GM18951 (cell line): Measurements from ENCODE around the gene PTPN12.

Experiments used
- POLR2A ChIP-seq: IDR thresholded peaks from 4 replicates; pipeline ENCODE4 v1.6.1; 2011; ENCODE audit warnings: mild to moderate bottlenecking; ENCODE audit not compliant: insufficient read length, insufficient read depth; ENCODE audit errors: extremely low read depth
- in situ Hi-C: fragments of 300-500 bp; cut with MboI; formaldehyde crosslinking; loops from one replicate; pipeline ENCODE4 v1.12.0; 2022; ENCODE audit warnings: low sequenced_read_pairs, mixed read lengths, inconsistent platforms; ENCODE audit not compliant: unreplicated experiment

Gene PTPN12

DNA sequence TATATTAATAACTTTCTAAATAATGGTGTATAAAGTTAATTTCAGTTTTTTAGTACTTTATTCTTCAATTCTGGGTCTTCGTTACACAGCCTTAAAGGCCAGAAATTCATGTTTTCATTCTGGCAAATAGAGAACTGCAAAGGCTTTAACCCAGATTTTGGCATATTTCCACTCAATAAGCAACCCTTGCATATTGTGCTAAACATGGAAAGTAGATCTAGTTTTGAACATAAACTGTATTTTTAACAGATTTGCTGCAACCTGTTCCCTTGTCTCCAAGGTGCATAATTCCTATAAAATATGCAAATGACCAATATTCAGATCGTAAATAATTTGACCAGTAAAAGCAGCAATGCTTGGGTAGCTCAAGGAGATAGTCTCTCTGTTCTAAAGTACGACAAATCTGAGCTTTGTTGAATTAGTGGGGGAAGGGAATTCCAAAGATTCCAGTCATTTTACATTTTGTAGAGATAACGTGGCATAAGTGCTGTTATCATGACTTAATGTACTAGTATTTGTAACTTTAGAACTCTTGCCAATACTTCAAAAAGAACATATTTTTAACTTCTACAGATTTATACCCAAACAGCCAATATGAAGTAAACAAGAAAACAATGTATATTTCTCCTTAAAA is 112.7 kb downstream of the PTPN12 start:
- in situ Hi-C loops: loop anchor here (10.0 to 25.0 kb wide), 2 partner anchors 105 to 287 kb away; no protein-coding TSS in a partner anchor
- no peak for TF ChIP-seq POLR2A

DNA sequence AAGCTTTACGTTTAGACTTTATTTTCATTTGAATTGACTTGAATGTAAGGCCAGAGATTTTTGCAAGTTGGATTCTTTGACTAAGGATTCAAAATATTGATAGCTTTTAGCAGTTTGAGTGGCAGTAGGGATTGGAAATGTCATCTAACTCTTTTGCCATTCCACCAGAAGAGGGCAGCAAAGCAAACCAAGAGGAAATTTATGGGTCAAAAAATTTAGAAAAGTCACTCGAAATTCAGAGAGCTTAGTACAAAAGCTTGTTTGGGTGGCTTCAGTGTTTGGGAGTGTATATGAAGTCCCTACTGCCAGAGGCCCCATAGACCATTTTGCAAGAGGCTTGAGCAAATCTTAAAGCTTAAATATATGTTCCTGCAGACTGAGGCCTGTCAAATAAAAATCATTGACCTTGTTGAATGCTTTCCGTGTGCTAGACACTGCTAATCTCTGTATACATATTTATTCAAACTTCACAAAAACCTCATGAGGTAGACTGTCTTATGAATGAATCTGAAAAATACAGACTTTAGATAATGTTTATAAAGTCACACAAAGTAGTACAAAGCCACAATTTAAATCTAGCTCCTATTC is 114.6 kb downstream of the PTPN12 start:
- no peak for TF ChIP-seq POLR2A
- in situ Hi-C loops: loop anchor here (25.0 kb wide), 1 partner anchor 286 kb away; no protein-coding TSS in a partner anchor

DNA sequence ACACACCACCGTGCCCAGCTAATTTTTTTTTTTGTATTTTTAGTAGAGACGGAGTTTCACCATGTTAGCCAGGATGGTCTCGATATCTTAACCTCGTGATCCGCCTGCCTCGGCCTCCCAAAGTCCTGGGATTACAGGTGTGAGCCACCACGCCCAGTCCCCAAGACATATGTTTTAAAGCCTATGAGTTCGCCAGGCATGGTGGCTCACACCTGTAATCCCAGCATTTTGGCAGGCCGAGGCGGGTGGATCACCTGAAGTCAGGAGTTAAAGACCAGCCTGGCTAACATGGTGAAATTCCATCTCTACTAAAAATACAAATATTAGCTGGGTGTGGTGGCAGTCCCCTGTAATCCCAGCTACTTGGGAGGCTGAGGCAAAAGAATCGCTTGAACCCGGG is 115.7 kb downstream of the PTPN12 start:
- in situ Hi-C loops: loop anchor here (25.0 kb wide), 1 partner anchor 284 kb away; no protein-coding TSS in a partner anchor

DNA sequence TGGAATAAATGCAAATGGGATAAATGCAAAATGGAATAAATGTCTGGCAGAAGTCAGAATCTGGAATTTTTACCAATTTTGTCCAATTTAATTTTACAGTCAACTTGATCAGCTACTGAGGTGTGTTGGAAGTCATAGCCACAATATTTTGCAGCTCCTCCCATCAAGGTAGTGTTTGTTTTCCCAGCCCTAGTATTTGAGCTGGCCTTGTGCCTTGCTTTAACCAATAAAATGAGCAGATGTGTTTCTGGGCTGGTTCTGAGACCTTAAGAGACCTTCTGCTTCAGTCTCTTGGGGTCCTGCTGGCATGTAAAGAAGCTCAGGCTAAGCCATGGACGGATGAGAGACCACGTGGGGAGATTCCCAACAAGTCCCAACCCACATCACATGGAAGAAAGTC is 116.5 kb downstream of the PTPN12 start:
- TF ChIP-seq POLR2A: no peak
- in situ Hi-C loops: loop anchor here (25.0 kb wide), 1 partner anchor 284 kb away; no protein-coding TSS in a partner anchor

GRCh38 chr7:77655356-77655755 is 118.3 kb downstream of the PTPN12 start:
- in situ Hi-C loops: loop anchor here (25.0 kb wide), 1 partner anchor 282 kb away; no protein-coding TSS in a partner anchor
- no peak for TF ChIP-seq POLR2A

DNA sequence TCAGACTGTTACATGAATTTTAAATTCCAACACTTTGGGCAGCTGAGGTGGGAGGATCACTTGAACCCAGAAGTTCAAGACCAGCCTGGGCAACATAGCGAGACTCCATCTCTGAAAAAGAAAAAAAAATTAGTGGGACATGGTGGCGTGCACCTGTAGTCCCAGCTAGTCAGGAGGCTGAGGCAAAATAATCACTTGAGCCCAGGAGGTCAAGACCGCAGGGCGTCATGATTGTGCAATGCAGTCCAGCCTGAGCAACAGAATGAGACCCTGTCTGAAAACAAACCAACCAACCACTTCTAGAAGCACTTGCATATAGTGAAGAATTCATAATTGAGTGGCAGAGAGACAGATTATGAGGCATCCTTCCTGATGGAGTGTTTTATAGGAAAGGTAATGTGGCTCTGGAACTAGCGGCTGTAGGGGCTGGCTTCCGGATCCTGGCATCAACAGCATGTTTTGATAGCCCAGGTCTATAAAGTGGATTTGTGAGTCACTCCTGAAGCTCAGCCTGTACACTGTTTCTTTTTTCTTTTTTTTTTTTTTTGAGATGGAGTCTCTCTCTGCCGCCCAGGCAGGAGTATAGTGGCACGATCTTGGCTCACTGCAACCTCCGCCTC is 118.9 kb downstream of the PTPN12 start:
- no peak for TF ChIP-seq POLR2A
- in situ Hi-C loops: loop anchor here (25.0 kb wide), 1 partner anchor 281 kb away; no protein-coding TSS in a partner anchor

GRCh38 chr7:77657427-77658224 is 120.5 kb downstream of the PTPN12 start:
- no peak for TF ChIP-seq POLR2A
- in situ Hi-C loops: loop anchor here (25.0 kb wide), 1 partner anchor 280 kb away; no protein-coding TSS in a partner anchor

DNA sequence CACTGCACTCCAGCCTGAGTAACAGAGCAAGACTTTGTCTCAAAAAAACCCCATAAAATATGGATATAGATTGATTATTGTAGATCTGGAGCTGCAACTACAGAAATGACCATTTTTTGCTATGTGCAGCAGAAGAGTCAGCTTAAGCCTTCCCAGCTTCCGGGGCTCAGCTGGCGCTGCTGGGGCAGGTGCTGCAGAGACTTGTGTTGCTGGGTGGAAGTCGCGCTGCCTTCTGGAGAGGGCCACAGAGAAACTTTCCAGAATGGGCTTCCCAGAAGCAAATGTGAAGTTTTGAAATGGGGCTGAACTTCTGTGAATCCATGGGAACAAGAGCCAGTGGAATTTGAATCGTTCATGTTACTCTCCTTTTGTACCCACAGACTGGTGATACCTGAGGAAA is 121.8 kb downstream of the PTPN12 start:
- no peak for TF ChIP-seq POLR2A
- in situ Hi-C loops: loop anchor here (25.0 kb wide), 1 partner anchor 278 kb away; no protein-coding TSS in a partner anchor

- TF ChIP-seq POLR2A: no peak
- in situ Hi-C loops: loop anchor here (10.0 to 25.0 kb wide), 2 partner anchors 275 to 373 kb away; no protein-coding TSS in a partner anchor
Observed at GRCh38 chr7:77661816-77662215, 124.7 kb downstream of the PTPN12 start.

GRCh38 chr7:77662869-77663268 is 125.8 kb downstream of the PTPN12 start:
- TF ChIP-seq POLR2A: no peak
- in situ Hi-C loops: loop anchor here (10.0 to 25.0 kb wide), 2 partner anchors 274 to 372 kb away; no protein-coding TSS in a partner anchor

- in situ Hi-C loops: loop anchor here (10.0 to 25.0 kb wide), 2 partner anchors 273 to 370 kb away; no protein-coding TSS in a partner anchor
- no peak for TF ChIP-seq POLR2A
Observed at GRCh38 chr7:77664715-77665114, 127.6 kb downstream of the PTPN12 start.

GRCh38 chr7:77665161-77665560 is 128.1 kb downstream of the PTPN12 start:
- in situ Hi-C loops: loop anchor here (10.0 to 25.0 kb wide), 2 partner anchors 272 to 370 kb away; no protein-coding TSS in a partner anchor
- TF ChIP-seq POLR2A: no peak
